NOMO-1 (cell line): ENCODE measurements around the gene RNASE11.
"Not testable (repeated sequence)": the region's sequence is repeated elsewhere in the genome, so short reads cannot be mapped to it uniquely, and the experiment has no call there.

Experiments used
- DNase-seq, 2 experiments: peaks; one replicate each; lab custom pipeline; 2025; ENCODE audit not compliant: unreplicated experiment in 2 of 2; lab: John Stamatoyannopoulos, UW

RNASE11 gene

GRCh38 chr14:20583142-20583541 lies 4.7 kb downstream of the RNASE11 start:
- DNase-seq: no peak

- DNase-seq: peak in 1 of 2 experiments; percentile 27
These were observed 7.6 kb downstream of the RNASE11 start for GRCh38 chr14:20580242-20580641.

- DNase-seq: no peak
These were observed 8.9 kb downstream of the RNASE11 start for GRCh38 chr14:20578784-20579502.

- DNase-seq: no peak
These were observed 9.5 kb downstream of the RNASE11 start for GRCh38 chr14:20578325-20578724.

- not testable (repeated sequence) for DNase-seq
These were observed 15.3 kb downstream of the RNASE11 start for GRCh38 chr14:20572382-20572990.

- peak; percentile 8 to 36 for DNase-seq
These were observed 17.1 kb downstream of the RNASE11 start for GRCh38 chr14:20570720-20571119.

- not testable (repeated sequence) for DNase-seq
These were observed 17.9 kb downstream of the RNASE11 start for GRCh38 chr14:20569865-20570264.

- DNase-seq: no peak
These were observed 18.7 kb downstream of the RNASE11 start for GRCh38 chr14:20569066-20569465.

- no peak for DNase-seq
These were observed 19.4 kb downstream of the RNASE11 start for GRCh38 chr14:20568393-20568792.

- DNase-seq: not testable (repeated sequence)
These were observed 20.6 kb downstream of the RNASE11 start for GRCh38 chr14:20567199-20567598.

GRCh38 chr14:20564501-20564997 lies 23.3 kb downstream of the RNASE11 start:
- DNase-seq: no peak

- no peak for DNase-seq
These were observed 23.8 kb downstream of the RNASE11 start for GRCh38 chr14:20563971-20564370.

- no peak for DNase-seq
These were observed 26.8 kb downstream of the RNASE11 start, which contains the start of gene RNASE9 for GRCh38 chr14:20560961-20561360. TSS of gene RNASE9 (minus strand) at chr14:20561047.

GRCh38 chr14:20559461-20559904 lies 28.3 kb downstream of the RNASE11 start:
- DNase-seq: no peak

GRCh38 chr14:20557212-20557542 lies 30.6 kb downstream of the RNASE11 start:
- no peak for DNase-seq

GRCh38 chr14:20556500-20557211 lies 31.1 kb downstream of the RNASE11 start:
- DNase-seq: peak; percentile 38 to 55

- no peak for DNase-seq
These were observed 32.0 kb downstream of the RNASE11 start for GRCh38 chr14:20555845-20556244.

- no peak for DNase-seq
These were observed 34.8 kb downstream of the RNASE11 start for GRCh38 chr14:20553024-20553423.

GRCh38 chr14:20551606-20552005 lies 36.2 kb downstream of the RNASE11 start:
- no peak for DNase-seq

GRCh38 chr14:20550926-20551325 lies 36.9 kb downstream of the RNASE11 start:
- no peak for DNase-seq

GRCh38 chr14:20548414-20549158 lies 39.2 kb downstream of the RNASE11 start:
- DNase-seq: no peak
